CD4-positive, alpha-beta T cell (primary cell): ENCODE measurements around the gene DPAGT1. TPM values are rescaled to one million over a fixed set of nuclear protein-coding genes. Genes with fewer than 3 reads are reported as not detected.
A peak's percentile ranks its signal among the peaks of the same experiment; 100 is the strongest.
"Not testable (repeated sequence)": the region's sequence is repeated elsewhere in the genome, so short reads cannot be mapped to it uniquely, and the experiment has no call there.

Experiments
- ATAC-seq: fragments of 200-7000 bp; cut with Tn5 transposase; one replicate; pipeline ENCODE4 v1.10.0; 2022; ENCODE audit warnings: mild to moderate bottlenecking; ENCODE audit not compliant: poor library complexity
- CTCF ChIA-PET: fragments of 350-600 bp; sonication (Branson Sonifier 250); formaldehyde crosslinking; loops from one replicate; lab custom pipeline; 2021; ENCODE audit warnings: antibody characterized with exemption, inconsistent platforms; lab: Charles Lee
- POLR2A ChIA-PET: fragments of 350-600 bp; sonication (Branson Sonifier 250); formaldehyde crosslinking; loops from one replicate; lab custom pipeline; 2021; ENCODE audit warnings: antibody characterized with exemption, inconsistent platforms; lab: Charles Lee
- DNase-seq, 14 experiments: peaks; one replicate each; pipeline ENCODE4 v3.0.0-alpha.2; 2013 to 2020; ENCODE audit warnings: mixed read lengths in 2 of 14
- H3K27ac ChIP-seq, 2 donors: one replicate each; pipeline versions ENCODE4 v1.5.1 to v1.7.0; 2013; ENCODE audit warnings: low read length in 2 of 2, low read depth in 1 of 2, mild to moderate bottlenecking in 1 of 2
- H3K27me3 ChIP-seq, 2 experiments: 1 replicate in 1 of 2; 2 replicates in 1 of 2; pipeline versions ENCODE4 v1.6.1 to v1.7.0; 2013; ENCODE audit warnings: low read length in 2 of 2, control low read depth in 1 of 2, mild to moderate bottlenecking in 1 of 2, moderate library complexity in 1 of 2; ENCODE audit not compliant: insufficient read depth in 2 of 2, control insufficient read depth in 1 of 2
- H3K36me3 ChIP-seq: one replicate; pipeline ENCODE4 v1.6.1; 2013; ENCODE audit warnings: low read length, control low read depth; ENCODE audit not compliant: insufficient read depth
- H3K4me1 ChIP-seq: one replicate; pipeline ENCODE4 v1.6.1; 2013; ENCODE audit warnings: low read length, control low read depth; ENCODE audit not compliant: insufficient read depth
- H3K4me3 ChIP-seq: one replicate; pipeline ENCODE4 v1.5.1; 2013; ENCODE audit warnings: mild to moderate bottlenecking, low read length, moderate library complexity
- H3K9me3 ChIP-seq, 2 experiments: 1 replicate in 1 of 2; 2 replicates in 1 of 2; pipeline versions ENCODE4 v1.6.1 to v1.7.0; 2013; ENCODE audit warnings: low read length in 2 of 2, mild to moderate bottlenecking in 2 of 2, control low read depth in 1 of 2, moderate library complexity in 1 of 2; ENCODE audit not compliant: control insufficient read depth in 1 of 2, insufficient read depth in 1 of 2
- H3K27ac Mint-ChIP-seq: one replicate; pipeline ENCODE4 v1.8.0; 2020; ENCODE audit warnings: mixed read lengths
- H3K27me3 Mint-ChIP-seq: one replicate; pipeline ENCODE4 v1.8.0; 2021; ENCODE audit warnings: mixed read lengths
- H3K36me3 Mint-ChIP-seq: one replicate; pipeline ENCODE4 v1.8.0; 2021; ENCODE audit warnings: low read depth, mixed read lengths
- H3K4me1 Mint-ChIP-seq: one replicate; pipeline ENCODE4 v1.8.0; 2021; ENCODE audit warnings: low read depth, mixed read lengths
- H3K4me3 Mint-ChIP-seq: one replicate; pipeline ENCODE4 v1.8.0; 2020; ENCODE audit warnings: mild to moderate bottlenecking, mixed read lengths
- H3K9me3 Mint-ChIP-seq: one replicate; pipeline ENCODE4 v1.8.0; 2020; ENCODE audit warnings: mixed read lengths
- CTCF ChIP-seq: fragments of 200-600 bp; IDR thresholded peaks from one replicate; pipeline ENCODE4 v1.8.0; 2022; ENCODE audit warnings: antibody characterized with exemption, mild to moderate bottlenecking
- intact Hi-C, 2 experiments: fragments of 100-400 bp; cut with DNase I in 1 of 2; cut with micrococcal nuclease in 1 of 2; formaldehyde crosslinking; loops; one replicate each; pipeline versions ENCODE4 v1.15.1 to v1.9.0; 2023 to 2025; cut with DNase I, micrococcal nuclease
- total RNA-seq, 174 experiments: library from RNA in 2 of 174; stranded (reverse) in 2 of 174; gene quantifications; one replicate each; pipeline ENCODE4 v1.2.3 and lab custom pipeline; 2021 to 2026

Gene DPAGT1
- total RNA-seq, 2 experiments from 2014 or later, result 9.5 to 11.7 TPM

DNA sequence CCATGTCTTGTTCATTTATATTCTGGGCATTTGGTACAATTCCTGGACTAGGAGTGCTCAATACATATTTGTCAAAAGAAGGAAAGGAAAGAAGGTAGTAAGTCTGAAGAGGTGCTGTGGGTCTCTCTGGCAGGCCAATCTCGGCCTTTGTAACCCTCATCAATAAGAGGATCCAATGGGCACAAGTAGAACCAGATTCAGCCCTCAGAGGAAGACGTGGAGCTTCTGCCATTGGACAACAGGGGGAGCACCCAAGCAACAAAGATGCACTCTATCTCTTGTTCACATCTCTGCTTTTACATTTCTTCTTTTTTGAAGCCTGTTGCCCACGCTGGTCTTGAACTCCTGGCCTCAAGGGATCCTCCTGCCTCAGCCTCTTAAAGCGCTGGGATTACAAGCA is 36.3 kb downstream of the DPAGT1 start:
- no peaks in the 10 kb centered on the region for H3K27me3 ChIP-seq
- ATAC-seq, result no peak
- H3K4me3 ChIP-seq, result no peak overlapping the region
- peak; percentile 56 for TF ChIP-seq CTCF
- peak overlapping the region; percentile 90 for H3K27ac Mint-ChIP-seq
- peak in 13 of 14 experiments; percentile 7 to 78 (median 40) for DNase-seq
- ChIA-PET POLR2A (interaction anchor here (0.5 to 1.5 kb wide), 4 partner anchors 10 to 48 kb away, joined by 3 to 7 read pairs (median 4); partner anchors contain the start of genes RPS25 and SLC37A4), CTCF (interaction anchor here (0.7 to 1.2 kb wide), 8 partner anchors 9 to 47 kb away, joined by 3 read pairs; partner anchors contain the start of genes DPAGT1, HMBS, RPS25 and TRAPPC4)
- intact Hi-C loops, result loop anchor here (1.0 to 5.0 kb wide), 4 partner anchors 37 to 132 kb away; partner anchors contain the start of genes DPAGT1 (in 1 of the 2) and HINFP (in 1 of the 2)
- no peaks in the 10 kb centered on the region for H3K9me3 ChIP-seq
- peaks cover 11% of the 10 kb centered on the region for H3K36me3 ChIP-seq
- H3K4me1 ChIP-seq, result peaks cover 39% of the 10 kb centered on the region
- no peaks in the 10 kb centered on the region for H3K27me3 Mint-ChIP-seq
- H3K4me1 Mint-ChIP-seq, result peaks cover 39% of the 10 kb centered on the region
- H3K36me3 Mint-ChIP-seq, result peaks cover 27% of the 10 kb centered on the region
- no peaks in the 10 kb centered on the region for H3K9me3 Mint-ChIP-seq
- peak overlapping the region; percentile 22 for H3K4me3 Mint-ChIP-seq
- no peak overlapping the region for H3K27ac ChIP-seq

- peaks cover 27% of the 10 kb centered on the region for H3K4me1 ChIP-seq
- intact Hi-C loops, result no loop called here
- Mint-ChIP-seq H3K27me3 (no peaks in the 10 kb centered on the region), H3K9me3 (no peaks in the 10 kb centered on the region), H3K36me3 (peaks cover 11% of the 10 kb centered on the region), H3K27ac (no peak overlapping the region), H3K4me3 (no peak overlapping the region), H3K4me1 (peaks cover 32% of the 10 kb centered on the region)
- no peak for TF ChIP-seq CTCF
- H3K9me3 ChIP-seq, result no peaks in the 10 kb centered on the region
- ChIA-PET POLR2A (interaction anchor here (0.7 to 2.1 kb wide), 3 partner anchors 20 to 53 kb away, joined by 3 to 4 read pairs (median 3); no protein-coding TSS in a partner anchor), CTCF (no interaction called here)
- ATAC-seq, result no peak
- peaks cover 2% of the 10 kb centered on the region for H3K36me3 ChIP-seq
- DNase-seq, result no peak
- H3K4me3 ChIP-seq, result no peak overlapping the region
- no peaks in the 10 kb centered on the region for H3K27me3 ChIP-seq
- H3K27ac ChIP-seq, result no peak overlapping the region
These were observed 38.9 kb downstream of the DPAGT1 start for GRCh38 chr11:119062779-119063178.

GRCh38 chr11:119061256-119061655 is 40.4 kb downstream of the DPAGT1 start:
- H3K4me1 Mint-ChIP-seq, result peaks cover 33% of the 10 kb centered on the region
- no peaks in the 10 kb centered on the region for H3K27me3 Mint-ChIP-seq
- peaks cover 20% of the 10 kb centered on the region for H3K36me3 Mint-ChIP-seq
- no peaks in the 10 kb centered on the region for H3K9me3 ChIP-seq
- peaks cover 25% of the 10 kb centered on the region for H3K4me1 ChIP-seq
- no peaks in the 10 kb centered on the region for H3K27me3 ChIP-seq
- peaks cover 2% of the 10 kb centered on the region for H3K36me3 ChIP-seq
- no peak overlapping the region for H3K4me3 ChIP-seq
- no peak overlapping the region for H3K27ac ChIP-seq
- intact Hi-C loops, result no loop called here
- DNase-seq (no peak), ATAC-seq (no peak)
- no peak overlapping the region for H3K27ac Mint-ChIP-seq
- no peak overlapping the region for H3K4me3 Mint-ChIP-seq
- no peaks in the 10 kb centered on the region for H3K9me3 Mint-ChIP-seq
- ChIA-PET CTCF (interaction anchor here (0.7 kb wide), 1 partner anchor 136 kb away, joined by 3 read pairs; no protein-coding TSS in a partner anchor), POLR2A (interaction anchor here (2.1 kb wide), 1 partner anchor 33 kb away, joined by 4 read pairs; no protein-coding TSS in a partner anchor)
- TF ChIP-seq CTCF, result no peak

DNA sequence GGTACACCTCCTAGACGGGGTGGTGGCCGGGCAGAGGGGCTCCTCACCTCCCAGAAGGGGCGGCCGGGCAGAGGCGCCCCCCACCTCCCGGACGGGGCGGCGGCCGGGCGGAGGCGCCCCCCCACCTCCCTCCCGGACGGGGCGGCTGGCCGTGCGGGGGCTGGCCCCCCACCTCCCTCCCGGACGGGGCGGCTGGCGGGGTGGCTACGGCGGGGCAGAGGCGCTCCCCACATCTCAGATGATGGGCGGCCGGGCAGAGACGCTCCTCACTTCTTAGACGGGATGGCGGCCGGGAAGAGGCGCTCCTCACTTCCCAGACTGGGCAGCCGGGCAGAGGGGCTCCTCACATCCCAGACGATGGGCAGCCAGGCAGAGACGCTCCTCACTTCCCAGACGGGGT is 42.5 kb downstream of the DPAGT1 start:
- H3K27ac ChIP-seq, H3K27me3 ChIP-seq, H3K9me3 Mint-ChIP-seq, H3K4me3 ChIP-seq, H3K9me3 ChIP-seq, ATAC-seq, DNase-seq, H3K27ac Mint-ChIP-seq, H3K4me3 Mint-ChIP-seq, H3K27me3 Mint-ChIP-seq, intact Hi-C loops: not testable (repeated sequence)
- peaks cover 18% of the 10 kb centered on the region for H3K36me3 ChIP-seq
- peaks cover 30% of the 10 kb centered on the region for H3K4me1 ChIP-seq
- CTCF ChIA-PET, result interaction anchor here (2.0 kb wide), 1 partner anchor 11 kb away, joined by 6 read pairs; no protein-coding TSS in a partner anchor
- Mint-ChIP-seq H3K4me1 (peaks cover 28% of the 10 kb centered on the region), H3K36me3 (peaks cover 37% of the 10 kb centered on the region)
- POLR2A ChIA-PET, result interaction anchor here (1.8 kb wide), 1 partner anchor 29 kb away, joined by 7 read pairs; the partner anchor contains the start of gene SLC37A4
